Left lobe of liver (tissue), 2 donors: ENCODE results near the gene GLP1R. TPM values are rescaled to one million over a fixed set of nuclear protein-coding genes. Genes with fewer than 3 reads are reported as not detected.

Experiments
- ATAC-seq: fragments of 200-7000 bp; cut with Tn5 transposase; one replicate; pipeline ENCODE4 v1.9.1; 2020; ENCODE audit warnings: mild to moderate bottlenecking, moderate library complexity
- DNase-seq: peaks from one replicate; pipeline ENCODE4 v3.0.0-alpha.2; 2020; ENCODE audit warnings: low spot score
- total RNA-seq: library from RNA; stranded (reverse); gene quantifications from one replicate; pipeline ENCODE4 v1.2.1, GENCODE V29; 2021
- donor health status: DM: no; HTN: no; CAD: no; lungs with moderate emphysema.
- donor health status: DM: no; HTN: yes; CAD: no.

Gene GLP1R
- total RNA-seq, 1 donor from 2014 or later, result not detected

DNA sequence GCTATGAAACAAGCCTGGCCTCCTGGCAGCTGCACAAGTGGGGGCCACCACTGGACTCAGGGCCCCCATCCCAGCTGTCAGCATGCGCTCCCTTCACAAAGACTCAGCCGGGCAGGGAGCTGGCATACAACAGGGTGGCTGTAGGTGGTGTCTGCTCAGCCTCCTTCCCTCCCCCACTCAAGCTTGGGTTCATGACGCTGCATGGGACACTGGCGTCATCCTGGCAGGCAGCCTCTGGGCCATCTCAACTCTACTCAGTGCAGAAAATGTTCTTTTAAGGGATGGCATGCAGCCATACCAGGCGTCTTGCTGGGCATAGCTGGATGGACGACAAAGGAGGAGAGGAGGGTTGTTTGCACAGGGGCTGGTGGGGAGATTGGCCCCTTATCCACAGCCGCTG is 35.9 kb downstream of the GLP1R start:
- DNase-seq (no peak), ATAC-seq (no peak)

DNA sequence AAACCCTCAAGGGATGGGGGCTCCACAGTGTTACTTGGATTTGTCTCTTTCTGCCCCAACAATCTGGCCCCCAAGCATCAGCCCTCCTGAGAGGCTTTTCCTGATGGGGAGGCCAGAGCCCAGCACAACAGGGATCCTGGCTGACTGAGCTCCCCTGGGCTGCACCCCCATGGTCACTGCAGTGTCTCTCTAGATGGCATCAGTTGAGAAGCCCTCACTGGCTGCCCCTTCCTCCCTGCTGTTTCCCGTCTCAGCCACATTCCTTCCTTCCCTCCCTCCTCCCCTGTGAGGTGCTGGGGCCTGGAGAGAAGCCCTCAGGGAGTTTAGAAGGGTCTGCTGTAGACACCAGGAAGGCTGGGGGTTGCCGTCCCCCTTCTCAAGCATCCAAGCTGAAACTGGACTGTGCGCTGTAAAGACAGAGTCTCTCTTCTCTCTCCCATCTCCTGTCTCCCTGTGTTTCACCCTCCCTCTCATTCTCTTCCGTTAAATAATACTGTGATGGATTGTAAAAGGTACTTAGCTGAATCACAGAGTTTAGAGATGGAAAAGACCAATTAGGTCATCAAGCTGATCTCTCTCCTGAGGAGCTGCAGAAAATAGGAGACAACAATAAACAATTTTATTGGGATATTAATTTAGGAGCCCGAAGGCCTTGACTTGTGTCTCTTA is 36.7 kb downstream of the GLP1R start:
- ATAC-seq (no peak), DNase-seq (no peak)

- ATAC-seq, result no peak
- DNase-seq, result no peak
These were observed 37.7 kb downstream of the GLP1R start for GRCh38 chr6:39086294-39086693.

GRCh38 chr6:39086711-39087110 is 38.1 kb downstream of the GLP1R start:
- DNase-seq, result no peak
- no peak for ATAC-seq

DNA sequence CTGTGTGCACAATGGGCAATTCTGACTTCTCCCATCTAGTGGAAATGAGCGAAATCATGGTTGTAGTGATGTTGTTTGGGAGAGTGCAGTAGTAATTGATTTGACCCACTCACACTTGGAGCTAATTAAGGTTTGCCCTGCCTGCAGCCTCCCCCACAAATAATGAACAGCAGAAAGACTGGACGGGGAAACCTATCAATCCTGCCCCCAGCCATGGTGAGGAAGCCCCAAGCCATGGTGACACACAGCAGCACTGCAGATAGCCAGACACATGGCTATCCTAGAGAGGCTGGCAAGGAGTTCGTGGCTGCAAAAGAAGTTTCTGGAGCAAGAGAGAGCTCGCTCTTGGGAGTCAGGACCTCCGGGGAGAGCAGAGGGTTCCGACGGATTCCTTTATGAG is 38.6 kb downstream of the GLP1R start:
- DNase-seq, result no peak
- ATAC-seq, result no peak

GRCh38 chr6:39088331-39088730 is 39.8 kb downstream of the GLP1R start:
- DNase-seq (no peak), ATAC-seq (peak; percentile 81)

GRCh38 chr6:39090036-39090435 is 41.5 kb downstream of the GLP1R start:
- DNase-seq (no peak), ATAC-seq (no peak)

- no peak for ATAC-seq
- no peak for DNase-seq
These were observed 42.6 kb downstream of the GLP1R start for GRCh38 chr6:39091220-39091619.

DNA sequence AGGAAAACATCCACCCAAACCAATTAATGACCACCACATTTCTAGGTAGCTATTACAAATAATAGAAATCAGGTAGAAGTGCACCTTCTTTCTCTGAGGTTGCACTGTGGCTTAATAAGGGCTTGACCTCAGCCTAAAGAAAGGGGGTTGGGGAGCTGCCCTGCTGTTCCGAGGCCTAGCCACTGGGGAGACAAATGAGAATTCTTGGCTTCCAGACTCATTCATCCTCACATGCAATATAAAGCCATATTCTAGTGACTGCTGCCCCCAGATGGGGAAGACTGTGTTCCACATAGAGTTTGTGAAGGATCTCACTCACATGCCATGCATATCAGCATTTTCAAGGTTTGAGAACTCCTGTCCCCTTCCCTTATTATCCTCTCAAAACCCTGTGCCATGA is 43.5 kb downstream of the GLP1R start:
- ATAC-seq (no peak), DNase-seq (no peak)

DNA sequence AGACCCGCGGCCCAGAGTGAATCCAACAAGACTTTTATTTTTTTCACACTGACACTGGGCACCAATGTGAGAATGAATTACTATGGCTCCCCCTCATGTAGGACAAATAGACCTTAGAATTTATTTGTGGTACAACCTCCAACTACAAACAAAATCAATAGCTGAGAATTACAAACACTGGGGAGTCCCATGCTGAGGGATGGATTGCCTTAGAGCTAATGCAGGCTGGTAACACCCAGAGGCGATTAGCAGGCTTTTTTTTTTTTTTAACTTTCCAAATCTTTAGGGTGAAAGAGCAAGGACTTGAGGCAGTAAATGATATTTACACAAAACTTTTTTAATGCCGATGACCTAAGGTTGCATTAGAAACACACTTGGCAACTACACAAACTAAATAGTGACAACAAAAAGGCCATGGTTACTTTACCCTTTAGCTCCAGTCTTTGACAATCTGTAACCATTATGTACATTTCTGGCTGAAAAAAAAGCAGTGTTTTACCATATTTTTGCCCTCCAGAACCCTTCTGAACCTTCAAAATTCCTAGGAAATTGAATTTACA is 44.6 kb downstream of the GLP1R start:
- ATAC-seq (peak; percentile 64), DNase-seq (no peak)

DNA sequence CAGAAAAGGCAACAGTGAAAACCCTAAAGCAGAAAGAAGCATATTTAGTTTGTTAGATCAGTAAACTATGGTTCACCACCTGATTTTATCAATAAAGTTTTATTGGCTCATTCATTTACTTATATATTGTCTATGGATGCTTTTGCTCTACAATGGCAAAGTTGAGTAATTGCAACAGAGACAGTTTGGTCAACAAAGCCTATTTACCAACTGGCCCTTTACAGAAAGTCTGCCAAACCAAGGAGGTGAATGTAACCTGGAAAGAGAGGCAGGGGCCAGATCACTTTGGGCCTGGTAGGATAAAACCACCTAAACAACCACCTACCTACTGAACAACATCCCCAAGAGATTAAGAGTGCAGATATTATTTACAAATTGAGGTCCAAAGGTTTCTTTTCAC is 47.0 kb downstream of the GLP1R start:
- ATAC-seq, result peak; percentile 75
- DNase-seq, result no peak

- DNase-seq (no peak), ATAC-seq (no peak)
These were observed 51.8 kb downstream of the GLP1R start for GRCh38 chr6:39100358-39100757.

DNA sequence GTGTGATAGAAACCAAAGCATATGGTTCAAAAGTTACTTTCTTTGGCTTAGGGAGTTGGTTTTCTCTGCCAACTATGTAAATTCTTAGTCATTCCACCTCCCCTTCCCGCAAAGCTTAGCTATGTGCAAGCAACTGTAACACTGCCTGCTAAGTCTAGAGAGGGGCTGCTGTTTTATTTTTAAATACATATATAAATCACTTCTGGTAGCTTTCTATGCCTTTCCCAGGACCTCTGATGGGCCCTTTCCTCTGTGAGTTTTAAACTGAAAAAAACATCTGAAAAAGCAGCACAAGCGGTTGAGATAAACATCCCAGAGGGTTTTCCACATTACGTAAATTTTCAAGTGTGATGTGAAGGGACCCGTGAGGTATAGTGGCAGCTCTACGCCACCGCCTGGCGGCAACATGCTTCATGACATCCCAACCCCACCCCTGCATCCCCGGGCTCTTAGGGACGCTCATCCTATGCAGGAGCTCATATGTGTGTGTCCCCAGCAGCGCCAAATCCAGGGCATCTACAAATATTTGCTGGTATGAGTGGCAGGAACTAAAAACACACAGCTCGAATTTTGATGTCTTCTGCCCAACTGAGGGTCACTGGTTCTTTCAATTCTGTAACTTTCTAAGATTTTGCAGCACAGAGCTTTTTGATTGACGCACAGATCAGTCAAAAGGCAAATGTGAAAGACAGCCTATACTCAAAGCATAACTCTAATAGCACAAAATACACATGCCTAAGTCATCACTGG is 53.7 kb downstream of the GLP1R start:
- ATAC-seq (peak; percentile 35), DNase-seq (no peak)

DNA sequence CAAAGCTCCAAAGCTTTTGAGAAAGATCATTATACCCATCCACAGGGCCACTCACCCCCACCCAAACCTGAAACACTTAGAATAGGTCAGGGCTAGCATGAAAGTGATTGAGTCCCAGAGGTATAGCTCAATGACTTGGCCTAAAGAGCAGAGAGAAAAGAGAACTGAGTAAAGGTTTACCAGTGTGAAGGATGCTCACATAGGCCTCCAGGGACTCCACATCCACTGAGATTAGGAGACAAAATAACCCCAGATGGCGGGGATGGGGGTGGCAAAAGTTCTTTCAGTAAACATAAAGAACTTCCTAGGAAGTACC is 54.2 kb downstream of the GLP1R start:
- DNase-seq (no peak), ATAC-seq (no peak)

DNA sequence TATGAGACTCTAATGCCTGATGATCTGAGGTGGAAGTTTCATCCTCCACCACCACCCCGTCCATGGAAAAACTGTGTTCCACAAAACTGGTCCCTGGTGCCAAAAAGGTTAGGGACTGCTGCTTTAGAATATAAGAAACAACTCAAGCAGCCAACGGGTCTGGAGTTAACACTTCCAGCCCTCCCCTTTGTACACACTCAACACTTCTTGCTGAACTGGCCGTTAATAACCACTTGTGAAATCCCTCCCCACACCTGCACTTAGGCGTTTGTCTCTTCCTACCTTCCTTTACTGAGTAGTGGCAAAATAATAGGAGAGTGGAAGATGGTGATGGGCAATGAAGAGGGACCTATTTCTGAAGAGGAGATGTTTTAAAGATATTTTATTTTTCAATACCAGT is 55.9 kb downstream of the GLP1R start:
- DNase-seq (no peak), ATAC-seq (no peak)

DNA sequence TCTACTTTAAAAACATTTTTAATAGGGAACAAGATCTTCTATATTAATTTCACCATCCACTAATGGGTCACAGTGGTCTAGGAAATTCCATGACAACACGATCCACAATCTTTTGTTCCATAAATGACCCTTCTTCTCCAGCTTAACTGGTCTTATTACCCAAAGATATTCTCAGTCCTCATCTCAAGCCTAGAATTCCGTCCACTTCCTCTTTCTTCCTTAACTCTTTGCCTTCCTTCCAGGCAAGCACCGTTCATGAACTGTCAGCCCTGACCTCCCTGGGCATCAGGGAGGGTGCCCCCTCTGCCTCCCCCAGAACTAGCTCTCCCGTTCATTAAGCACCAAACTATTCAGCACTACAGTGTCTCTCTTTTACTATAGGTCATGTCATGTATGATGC is 58.5 kb downstream of the GLP1R start:
- DNase-seq (no peak), ATAC-seq (no peak)

DNA sequence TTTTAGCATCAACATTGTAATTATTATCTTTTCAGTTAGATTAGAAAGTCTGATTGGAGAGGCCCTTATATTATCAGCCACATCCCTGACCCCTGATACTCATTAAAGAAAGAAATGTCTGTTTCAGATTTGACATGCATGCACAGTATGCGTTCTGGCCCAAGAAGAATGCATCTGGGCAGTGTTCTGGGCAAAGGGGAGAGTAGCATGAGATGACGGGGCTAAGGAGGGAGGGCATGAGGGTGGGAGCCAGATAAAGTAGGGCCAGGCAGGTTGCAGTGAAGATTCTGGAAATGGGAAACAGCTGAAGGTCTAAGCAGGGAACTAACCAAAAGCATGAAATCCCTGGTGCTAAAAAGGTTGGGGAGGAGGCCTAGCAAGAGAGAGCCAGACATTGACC is 59.1 kb downstream of the GLP1R start:
- ATAC-seq, result no peak

DNA sequence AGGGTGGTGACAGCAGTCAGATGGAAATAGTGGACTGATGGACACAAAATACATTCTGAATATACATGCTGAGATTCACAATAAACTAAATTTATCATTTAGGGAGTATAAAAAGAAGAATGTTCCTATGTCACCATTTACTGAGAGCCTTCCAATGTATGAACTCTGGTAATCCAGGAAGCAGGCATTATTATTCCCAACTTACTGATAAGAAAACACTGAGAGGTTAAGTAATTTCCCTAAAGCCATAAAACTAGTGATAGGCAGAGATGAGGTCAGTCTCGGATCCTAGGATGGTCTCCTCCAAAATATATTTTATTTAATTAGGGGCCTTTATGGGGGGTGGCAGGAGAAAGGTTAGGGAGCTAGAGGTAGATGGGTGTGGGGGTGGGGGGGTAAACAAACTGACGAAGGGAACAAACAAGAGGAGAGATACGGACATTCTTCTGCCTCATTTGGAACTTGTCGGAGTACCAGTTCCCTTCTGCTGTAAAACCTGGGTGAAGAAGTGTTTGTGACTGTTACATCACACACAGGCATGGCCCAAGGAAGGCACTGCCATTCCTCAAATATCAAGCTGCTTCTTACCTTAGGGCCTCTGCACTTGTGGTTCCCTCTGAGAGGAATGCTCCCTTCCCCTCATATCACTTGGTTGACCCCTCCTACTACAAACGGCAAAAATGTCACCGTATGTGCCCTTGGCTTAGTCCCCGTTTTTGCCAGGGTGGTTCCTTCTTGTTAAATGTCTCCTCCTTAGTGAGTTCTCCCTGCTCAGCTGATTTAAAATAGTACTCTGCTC is 59.7 kb downstream of the GLP1R start:
- DNase-seq, result no peak
- no peak for ATAC-seq

More for the DNA sequence above, 59.1 kb downstream of the GLP1R start:
- DNase-seq, result no peak

- no peak for ATAC-seq
- no peak for DNase-seq
These were observed 62.7 kb downstream of the GLP1R start for GRCh38 chr6:39111280-39111679.

GRCh38 chr6:39113788-39114187 is 65.2 kb downstream of the GLP1R start:
- no peak for DNase-seq
- ATAC-seq, result no peak

DNA sequence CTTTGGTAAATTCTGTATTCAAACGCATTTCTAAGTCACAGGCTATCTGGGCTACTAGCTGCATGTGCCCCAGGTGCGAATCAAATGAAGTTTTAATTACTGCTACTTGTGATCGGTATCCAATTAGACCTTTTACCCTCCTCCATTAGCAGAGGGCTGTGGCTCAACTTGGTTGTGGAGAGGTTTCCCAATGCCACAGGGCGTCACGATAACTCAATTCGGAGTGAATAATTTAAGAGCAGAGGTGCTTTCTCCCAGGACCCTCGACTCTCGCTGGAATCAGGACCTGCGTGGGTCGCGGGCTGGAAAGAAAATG is 65.8 kb downstream of the GLP1R start:
- peak; percentile 50 for ATAC-seq
- no peak for DNase-seq
